ENCODE measurements around the gene TNK2. TPM values are rescaled to one million over a fixed set of nuclear protein-coding genes. Genes with fewer than 3 reads are reported as not detected.
"Not testable (repeated sequence)": the region's sequence is repeated elsewhere in the genome, so short reads cannot be mapped to it uniquely, and the experiment has no call there.

The TNK2 gene
- total RNA-seq, 1 experiment from 2014 or later: 55.1 TPM

DNA sequence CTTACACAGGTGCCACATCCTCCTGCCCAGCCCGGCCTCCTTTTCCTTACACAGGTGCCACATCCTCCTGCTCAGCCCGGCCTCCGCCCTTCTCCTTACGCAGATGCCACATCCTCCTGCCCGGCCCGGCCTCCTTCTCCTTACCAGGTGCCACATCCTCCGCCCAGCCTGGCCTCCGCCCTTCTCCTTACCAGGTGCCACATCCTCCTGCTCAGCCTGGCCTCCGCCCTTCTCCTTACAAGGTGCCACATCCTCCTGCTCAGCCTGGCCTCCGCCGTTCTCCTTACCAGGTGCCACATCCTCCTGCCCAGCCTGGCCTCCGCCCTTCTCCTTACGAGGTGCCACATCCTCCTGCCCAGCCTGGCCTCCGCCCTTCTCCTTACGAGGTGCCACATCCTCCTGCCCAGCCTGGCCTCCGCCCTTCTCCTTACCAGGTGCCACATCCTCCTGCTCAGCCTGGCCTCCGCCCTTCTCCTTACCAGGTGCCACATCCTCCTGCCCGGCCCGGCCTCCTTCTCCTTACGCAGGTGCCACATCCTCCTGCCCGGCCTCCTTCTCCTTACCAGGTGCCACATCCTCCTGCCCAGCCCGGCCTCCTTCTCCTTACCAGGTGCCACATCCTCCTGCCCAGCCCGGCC is 92.0 kb downstream of the TNK2 start:
- H3K9me2 ChIP-seq (ENCODE audit: insufficient read depth); H3K9me3 ChIP-seq (ENCODE audit: control insufficient read depth in 1 of 2, insufficient read depth in 1 of 2, low read depth in 1 of 2, low read length in 2 of 2); intact Hi-C loops (cut with micrococcal nuclease); H4K20me1 ChIP-seq (ENCODE audit: insufficient read depth); H2AFZ ChIP-seq (ENCODE audit: low read depth, low read length, poor library complexity, severe bottlenecking); H3K27ac ChIP-seq (ENCODE audit: low read depth, low read length); BruUV-seq (replicated peaks); H3K9ac ChIP-seq (ENCODE audit: low read length); H3K36me3 ChIP-seq (ENCODE audit: control insufficient read depth in 1 of 2, insufficient read depth in 2 of 2, low read length in 2 of 2); POLR2A ChIA-PET; H3K27me3 ChIP-seq (ENCODE audit: insufficient read depth, low read length); H3K79me2 ChIP-seq (ENCODE audit: insufficient read depth, low read length); RAD21 ChIA-PET (ENCODE audit: low non-redundant PET in 1 of 2, low total read pairs in 2 of 2, uncharacterized antibody in 2 of 2, unreplicated experiment in 2 of 2); H3K4me3 ChIP-seq (replicated peaks in 1 of 2; ENCODE audit: low read depth in 1 of 2, low read length in 2 of 2); CTCF ChIA-PET; ATAC-seq; H3K4me2 ChIP-seq (ENCODE audit: low read length); DNase-seq (ENCODE audit: low read depth, low spot score): not testable (repeated sequence)
- H3K4me1 ChIP-seq (ENCODE audit: control insufficient read depth in 1 of 2, insufficient read depth in 2 of 2, low read length in 2 of 2): peaks cover 7 to 21% of the 10 kb centered on the region in 2 experiments

DNA sequence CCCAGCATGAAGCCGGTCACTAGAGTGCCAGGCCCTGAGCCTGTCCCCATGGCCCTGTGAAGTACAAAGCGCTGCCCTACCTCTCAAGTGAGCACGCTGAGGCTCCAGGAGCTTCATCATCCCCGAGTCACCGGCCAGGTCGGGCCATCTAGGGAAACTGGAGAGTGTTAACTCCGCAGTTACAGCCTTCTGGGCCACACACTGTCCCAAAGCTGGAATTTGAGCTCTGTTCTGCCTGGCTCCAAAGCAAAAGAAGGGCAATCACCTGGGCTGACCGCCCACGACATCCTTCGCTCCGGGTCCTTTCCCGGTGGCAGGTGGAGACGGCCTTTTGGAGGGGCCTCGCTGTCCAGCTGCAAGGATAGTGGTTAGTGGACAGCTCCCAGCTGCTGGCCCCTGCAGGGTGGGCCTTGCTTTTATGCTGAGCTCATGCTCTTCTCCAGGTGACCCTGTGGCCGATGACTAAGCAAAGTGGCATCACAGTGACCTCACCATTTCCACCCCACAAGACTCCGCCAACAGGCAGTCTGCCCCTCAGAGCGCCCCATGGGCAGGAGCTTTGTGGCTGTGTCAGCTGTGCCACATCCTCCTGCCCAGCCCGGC is 93.1 kb downstream of the TNK2 start:
- peaks cover 7 to 19% of the 10 kb centered on the region in 2 experiments for H3K4me1 ChIP-seq (ENCODE audit: control insufficient read depth in 1 of 2, insufficient read depth in 2 of 2, low read length in 2 of 2)
- DNase-seq (ENCODE audit: low read depth, low spot score): peak; percentile 13
- no peaks in the 10 kb centered on the region for H3K27me3 ChIP-seq (ENCODE audit: insufficient read depth, low read length)
- H3K36me3 ChIP-seq (ENCODE audit: control insufficient read depth in 1 of 2, insufficient read depth in 2 of 2, low read length in 2 of 2): no peaks in the 10 kb centered on the region
- no peaks in the 10 kb centered on the region for H3K9me2 ChIP-seq (ENCODE audit: insufficient read depth)
- H2AFZ ChIP-seq (ENCODE audit: low read depth, low read length, poor library complexity, severe bottlenecking): no peak overlapping the region
- CTCF ChIA-PET: interaction anchor here (0.5 to 1.0 kb wide), 2 partner anchors 36 to 1985 kb away, joined by 3 read pairs; no protein-coding TSS in a partner anchor
- ATAC-seq: peak; percentile 78
- no peak overlapping the region; a peak in 1 of 4 replicates for H3K4me3 ChIP-seq (replicated peaks in 1 of 2; ENCODE audit: low read depth in 1 of 2, low read length in 2 of 2)
- TF ChIP-seq JUND (IDR thresholded peaks at IDR 0.05) (peak; percentile 86), FOSL1 (IDR thresholded peaks at IDR 0.05; ENCODE audit: low read depth) (peak; percentile 79), CEBPB (IDR thresholded peaks at IDR 0.05; ENCODE audit: low read depth) (no peak)
- no peaks in the 10 kb centered on the region for H3K9me3 ChIP-seq (ENCODE audit: control insufficient read depth in 1 of 2, insufficient read depth in 1 of 2, low read depth in 1 of 2, low read length in 2 of 2)
- POLR2A ChIA-PET: no interaction called here
- intact Hi-C loops (cut with micrococcal nuclease): no loop called here
- BruUV-seq (replicated peaks): no TSS peak
- no peaks in the 10 kb centered on the region for H4K20me1 ChIP-seq (ENCODE audit: insufficient read depth)
- no peak overlapping the region for H3K27ac ChIP-seq (ENCODE audit: low read depth, low read length)
- peak overlapping the region; percentile 25; the same call in 1 of the 2 replicates for H3K9ac ChIP-seq (ENCODE audit: low read length)
- no peaks in the 10 kb centered on the region for H3K79me2 ChIP-seq (ENCODE audit: insufficient read depth, low read length)
- H3K4me2 ChIP-seq (ENCODE audit: low read length): peak overlapping the region; percentile 61
- RAD21 ChIA-PET (ENCODE audit: low non-redundant PET in 1 of 2, low total read pairs in 2 of 2, uncharacterized antibody in 2 of 2, unreplicated experiment in 2 of 2): no interaction called here

Data from HCT116 (cell line).